LNCaP clone FGC (cell line): ENCODE data around the gene CLCN6.

Experiments used
- DNase-seq: peaks from one replicate; pipeline ENCODE4 v3.0.0-alpha.2; 2011; ENCODE audit warnings: low read depth
- H3K4me3 ChIP-seq: 2 replicates; pipeline ENCODE4 v1.5.1; 2011; ENCODE audit warnings: mild to moderate bottlenecking, low read depth, low read length, control low read depth
- TF ChIP-seq, protein P1 (sequence below): IDR thresholded peaks from 2 replicates; pipeline ENCODE4 v1.5.1; 2012; ENCODE audit warnings: mild to moderate bottlenecking; ENCODE audit not compliant: control insufficient read depth, insufficient read depth; ENCODE audit errors: extremely low read depth

CLCN6 gene

DNA sequence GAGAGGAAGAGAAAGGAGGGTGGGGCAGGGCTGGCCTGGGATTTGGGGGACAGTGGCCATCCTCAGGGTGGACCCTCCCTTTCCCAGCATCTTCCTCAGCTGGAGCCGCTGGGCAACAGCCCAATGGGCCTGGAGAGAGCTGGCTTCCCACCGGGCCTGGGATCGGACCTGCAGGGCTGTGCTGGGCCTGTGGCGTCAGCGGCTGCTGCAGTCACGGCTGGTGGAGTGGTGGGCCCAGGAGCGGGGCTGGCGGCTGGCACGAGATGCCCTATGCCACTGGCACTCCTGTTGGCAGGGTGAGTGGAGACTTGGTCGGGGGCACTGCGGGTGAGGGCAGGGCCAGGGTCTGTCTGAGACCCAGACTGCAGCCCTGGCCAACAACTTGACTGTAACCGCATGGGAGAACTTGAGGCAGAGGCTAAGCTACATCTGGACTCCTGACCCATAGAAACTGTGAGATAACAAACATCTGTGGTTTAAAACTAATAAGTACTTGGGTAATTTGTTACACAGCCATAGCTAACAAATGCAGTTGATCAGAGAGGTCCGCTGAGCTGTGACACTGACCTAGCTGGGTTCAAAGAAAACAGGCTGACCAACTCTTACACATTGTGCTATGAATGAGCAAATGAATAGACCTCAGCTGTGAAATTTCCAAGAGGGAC lies 26.1 kb upstream of the CLCN6 start:
- H3K4me3 ChIP-seq, result no peak overlapping the region
- TF ChIP-seq, protein P1, sequence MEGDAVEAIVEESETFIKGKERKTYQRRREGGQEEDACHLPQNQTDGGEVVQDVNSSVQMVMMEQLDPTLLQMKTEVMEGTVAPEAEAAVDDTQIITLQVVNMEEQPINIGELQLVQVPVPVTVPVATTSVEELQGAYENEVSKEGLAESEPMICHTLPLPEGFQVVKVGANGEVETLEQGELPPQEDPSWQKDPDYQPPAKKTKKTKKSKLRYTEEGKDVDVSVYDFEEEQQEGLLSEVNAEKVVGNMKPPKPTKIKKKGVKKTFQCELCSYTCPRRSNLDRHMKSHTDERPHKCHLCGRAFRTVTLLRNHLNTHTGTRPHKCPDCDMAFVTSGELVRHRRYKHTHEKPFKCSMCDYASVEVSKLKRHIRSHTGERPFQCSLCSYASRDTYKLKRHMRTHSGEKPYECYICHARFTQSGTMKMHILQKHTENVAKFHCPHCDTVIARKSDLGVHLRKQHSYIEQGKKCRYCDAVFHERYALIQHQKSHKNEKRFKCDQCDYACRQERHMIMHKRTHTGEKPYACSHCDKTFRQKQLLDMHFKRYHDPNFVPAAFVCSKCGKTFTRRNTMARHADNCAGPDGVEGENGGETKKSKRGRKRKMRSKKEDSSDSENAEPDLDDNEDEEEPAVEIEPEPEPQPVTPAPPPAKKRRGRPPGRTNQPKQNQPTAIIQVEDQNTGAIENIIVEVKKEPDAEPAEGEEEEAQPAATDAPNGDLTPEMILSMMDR, result no peak
- no peak for DNase-seq

GRCh38 chr1:11780380-11781147 lies 25.4 kb upstream of the CLCN6 start:
- TF ChIP-seq, protein P1, result no peak
- H3K4me3 ChIP-seq, result no peak overlapping the region
- DNase-seq, result no peak

DNA sequence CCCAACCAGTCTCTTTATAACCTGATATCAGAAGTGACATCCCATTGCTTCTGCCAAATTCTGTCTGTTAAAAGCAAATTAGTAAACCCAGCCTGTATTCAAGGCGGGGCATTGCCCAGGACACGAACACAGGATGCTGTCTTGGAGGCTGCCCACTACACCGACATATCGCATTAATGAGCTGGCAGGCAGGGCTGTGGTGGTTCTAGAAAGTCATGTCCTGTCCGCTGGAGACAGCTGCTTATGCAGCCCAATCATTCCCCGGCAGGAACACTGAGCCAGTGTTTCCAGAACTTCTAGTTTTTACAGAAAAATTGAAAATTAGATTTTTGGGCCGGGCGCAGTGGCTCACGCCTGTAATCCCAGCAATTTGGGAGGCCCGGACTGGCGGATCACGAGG lies 24.7 kb upstream of the CLCN6 start:
- H3K4me3 ChIP-seq, result no peak overlapping the region
- DNase-seq, result no peak

DNA sequence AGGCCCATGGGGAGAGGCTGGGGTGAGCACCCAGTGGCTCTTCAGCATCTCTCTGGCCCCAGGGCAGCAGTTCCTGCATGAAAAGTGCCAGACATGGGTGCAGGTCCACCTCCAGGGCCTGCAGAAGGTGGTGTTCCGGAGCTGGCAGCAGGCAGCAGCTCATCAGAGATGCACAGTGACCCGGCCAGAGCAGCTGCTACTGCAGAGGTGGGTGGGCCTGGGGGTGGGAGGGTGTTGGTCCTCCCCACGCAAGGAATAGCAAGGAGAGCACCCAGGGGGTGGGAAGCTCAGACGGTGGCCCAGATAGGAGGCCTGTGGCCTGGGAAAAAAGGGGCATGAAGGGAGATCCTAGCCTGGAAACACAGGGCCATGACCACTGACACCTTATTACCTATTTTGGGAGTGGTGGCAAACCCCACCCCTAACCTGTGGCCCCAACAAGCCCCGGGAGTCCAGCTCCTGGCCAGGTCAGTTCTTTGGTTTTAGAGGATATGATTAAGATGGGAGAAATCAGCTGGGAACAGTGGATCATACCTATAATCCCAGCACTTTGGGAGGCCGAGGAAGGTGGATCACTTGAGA lies 23.8 kb upstream of the CLCN6 start:
- TF ChIP-seq, protein P1, result no peak
- H3K4me3 ChIP-seq, result no peak overlapping the region

More for the DNA sequence above, 24.7 kb upstream of the CLCN6 start:
- TF ChIP-seq, protein P1, result no peak

GRCh38 chr1:11783556-11783955 lies 22.4 kb upstream of the CLCN6 start:
- DNase-seq, result no peak
- TF ChIP-seq, protein P1, result no peak
- no peak overlapping the region for H3K4me3 ChIP-seq

More for the DNA sequence above, 23.8 kb upstream of the CLCN6 start:
- no peak for DNase-seq

DNA sequence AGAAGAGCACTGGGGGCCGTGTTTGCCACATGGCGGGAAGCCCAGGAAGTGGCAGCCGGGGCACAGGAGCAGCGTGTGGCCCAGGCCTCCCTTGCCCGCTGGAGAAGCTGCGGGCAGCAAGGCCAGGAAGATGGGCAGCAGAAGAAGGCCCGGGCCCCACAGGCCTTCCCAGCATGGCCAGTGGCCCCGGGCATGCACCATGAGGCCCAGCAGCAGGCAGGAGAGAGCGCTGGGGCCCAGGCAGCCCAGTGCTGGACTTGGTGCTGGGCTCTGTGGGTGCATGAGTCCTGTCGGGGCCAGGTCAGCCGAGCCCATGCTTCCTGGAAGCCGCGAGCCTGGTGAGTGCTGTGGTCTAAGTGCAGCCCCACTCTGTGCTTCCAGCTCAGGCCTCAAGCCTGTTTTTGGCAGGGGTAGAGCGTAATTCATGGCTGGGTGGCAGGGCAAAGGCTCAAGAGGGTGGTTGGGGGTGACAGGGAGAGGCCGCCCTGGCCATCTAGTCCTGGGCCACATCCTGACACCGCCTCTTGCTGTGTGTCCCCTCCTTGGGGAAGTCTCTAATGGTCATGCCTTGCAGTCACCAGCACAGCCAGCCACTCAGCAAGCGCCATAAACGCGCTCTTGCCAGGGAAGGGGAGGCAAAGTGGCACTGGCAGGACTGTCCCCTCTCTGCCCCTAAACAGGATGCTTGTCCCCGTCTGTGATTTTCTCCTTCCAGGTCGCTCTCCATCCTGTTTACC lies 21.6 kb upstream of the CLCN6 start:
- H3K4me3 ChIP-seq, result no peak overlapping the region
- TF ChIP-seq, protein P1, result no peak

More for the DNA sequence above, 21.6 kb upstream of the CLCN6 start:
- DNase-seq, result no peak
